Measurements from ENCODE around the gene SFI1. TPM values are rescaled to one million over a fixed set of nuclear protein-coding genes. Genes with fewer than 3 reads are reported as not detected.

The SFI1 gene
- total and polyA plus RNA-seq, 2 of the 8 experiments (the other 6 are each of a cell fraction or from before 2014, with no cell fraction given), result 10.4 to 30.1 TPM

DNA sequence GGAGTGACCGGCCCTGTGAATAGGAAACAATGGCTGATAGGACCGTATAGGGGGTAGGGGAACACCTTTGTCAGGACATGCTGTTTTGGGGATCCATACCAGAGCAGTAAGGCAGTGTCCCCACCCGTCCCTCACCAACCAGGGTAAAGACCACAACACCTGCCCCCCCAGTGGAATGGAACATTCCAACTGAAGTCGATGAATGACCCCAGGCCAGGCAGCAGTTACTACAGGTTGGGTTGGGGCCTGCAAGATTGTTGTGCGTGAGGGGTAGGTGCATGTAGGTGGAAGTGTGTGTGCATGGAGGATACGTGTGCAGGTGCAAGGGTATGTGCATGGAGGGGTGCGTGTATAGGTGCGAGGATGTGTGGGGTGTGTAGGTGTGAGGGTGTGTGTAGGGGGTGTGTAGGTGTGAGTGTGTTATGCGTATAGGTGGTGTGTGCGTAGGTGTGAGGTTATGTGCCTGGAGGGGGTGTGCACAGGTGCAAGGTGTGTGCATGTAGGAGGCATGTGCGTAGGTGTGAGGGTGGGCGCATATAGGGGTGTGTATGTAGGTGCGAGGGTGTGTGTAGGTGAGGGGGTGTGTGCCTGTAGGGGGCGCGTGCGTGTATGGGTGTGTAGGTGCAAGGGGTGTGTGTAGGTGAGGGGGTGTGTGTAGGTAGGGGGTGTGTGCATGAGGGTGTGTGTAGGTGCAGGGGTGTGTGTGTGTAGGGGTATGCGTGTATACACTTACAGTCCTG, 132.8 kb downstream of the SFI1 start:
- Histone ChIP-seq H2AFZ (ENCODE audit: low read length) (no peak overlapping the region), H3K18ac (ENCODE audit: extremely low read depth, low read length) (no peak overlapping the region), H3K79me1 (ENCODE audit: low read depth, low read length) (peaks cover 51% of the 10 kb centered on the region), H3K27me3 (replicated peaks in 1 of 4; ENCODE audit: control insufficient read depth in 3 of 4, extremely low read depth in 1 of 4, insufficient read depth in 3 of 4, low read length in 3 of 4) (no peaks in the 10 kb centered on the region), H3K4ac (replicated peaks; ENCODE audit: insufficient read length, low read depth, low read length) (no peak overlapping the region), H3K4me1 (replicated peaks in 1 of 4; ENCODE audit: control insufficient read depth in 3 of 4, insufficient read depth in 4 of 4, low read length in 3 of 4) (peaks cover 5 to 46% (median 34%) of the 10 kb centered on the region in 4 experiments), H4K20me1 (replicated peaks in 1 of 2; ENCODE audit: control insufficient read depth in 1 of 2, insufficient read depth in 2 of 2, low read length in 2 of 2) (peaks cover 17 to 46% of the 10 kb centered on the region in 2 experiments), H3K36me3 (ENCODE audit: control insufficient read depth in 2 of 4, insufficient read depth in 4 of 4, low read length in 3 of 4) (no peaks in the 10 kb centered on the region), H2BK5ac (ENCODE audit: low read depth, low read length) (peak overlapping the region; percentile 16; the same call in 1 of the 2 replicates), H2BK15ac (ENCODE audit: low read length) (no peak overlapping the region), H3K9ac (replicated peaks in 1 of 4; ENCODE audit: extremely low read depth in 1 of 4, low read depth in 3 of 4, low read length in 3 of 4) (no peak overlapping the region; a peak in 1 of 7 replicates), H3K23me2 (ENCODE audit: low read depth, low read length) (peaks cover 14% of the 10 kb centered on the region; the same call in 1 of the 2 replicates), H3K4me3 (ENCODE audit: extremely low read depth in 1 of 4, insufficient read depth in 2 of 4, low read depth in 3 of 4, low read length in 4 of 4) (no peak overlapping the region), H3K14ac (ENCODE audit: insufficient read length) (no peak overlapping the region), H3K4me2 (ENCODE audit: insufficient read depth in 1 of 2, low read depth in 2 of 2, low read length in 2 of 2) (peak overlapping the region in 1 of 2 experiments; percentile 69; a peak in 1 of 4 replicates), H3K79me2 (ENCODE audit: control insufficient read depth in 1 of 2, insufficient read depth in 2 of 2, low read length in 2 of 2) (peaks cover 0 to 70% of the 10 kb centered on the region in 2 experiments; a peak in 2 of 4 replicates), H3K23ac (ENCODE audit: insufficient read length) (no peak overlapping the region), H2AK5ac (ENCODE audit: low read depth, low read length) (0 out of 2 replicates have a peak overlapping the region, but pooled peaks have one; percentile 67), H2BK12ac (ENCODE audit: low read depth, low read length) (peak overlapping the region; percentile 13; the same call in 1 of the 2 replicates), H4K8ac (ENCODE audit: extremely low read depth, insufficient read depth, low read length) (peak overlapping the region; percentile 60; the same call in 1 of the 2 replicates), H3K9me3 (ENCODE audit: insufficient read depth in 2 of 2, low read depth in 1 of 2, low read length in 1 of 2) (no peaks in the 10 kb centered on the region), H4K91ac (replicated peaks; ENCODE audit: insufficient read length, low read length) (peak overlapping the region; percentile 36), H4K5ac (ENCODE audit: insufficient read length, low read depth, low read length) (no peak overlapping the region), H2BK20ac (ENCODE audit: low read length) (peak overlapping the region; percentile 80), H3K27ac (ENCODE audit: low read depth, low read length) (no peak overlapping the region), H2BK120ac (replicated peaks; ENCODE audit: low read depth, low read length) (no peak overlapping the region), H3K56ac (replicated peaks; ENCODE audit: insufficient read length, low read depth, low read length) (no peak overlapping the region)
- no peak for FAIRE-seq
- no peak for DNase-seq (ENCODE audit: low read depth in 1 of 2, low spot score in 2 of 2)
- POLR2A ChIA-PET (ENCODE audit: partially characterized antibody), result interaction anchor here (2.2 to 2.8 kb wide), 3 partner anchors 9 to 32 kb away, joined by 17 to 24 read pairs (median 17); partner anchors contain the start of gene PISD
- CTCF ChIA-PET (ENCODE audit: partially characterized antibody), result interaction anchor here (0.6 to 9.3 kb wide), 6 partner anchors 9 to 69 kb away, joined by 3 to 105 read pairs (median 8); no protein-coding TSS in a partner anchor
- TF ChIP-seq SRF (IDR thresholded peaks at IDR 0.05; ENCODE audit: low read depth, low read length), result no peak
- TF ChIP-seq, protein P1, sequence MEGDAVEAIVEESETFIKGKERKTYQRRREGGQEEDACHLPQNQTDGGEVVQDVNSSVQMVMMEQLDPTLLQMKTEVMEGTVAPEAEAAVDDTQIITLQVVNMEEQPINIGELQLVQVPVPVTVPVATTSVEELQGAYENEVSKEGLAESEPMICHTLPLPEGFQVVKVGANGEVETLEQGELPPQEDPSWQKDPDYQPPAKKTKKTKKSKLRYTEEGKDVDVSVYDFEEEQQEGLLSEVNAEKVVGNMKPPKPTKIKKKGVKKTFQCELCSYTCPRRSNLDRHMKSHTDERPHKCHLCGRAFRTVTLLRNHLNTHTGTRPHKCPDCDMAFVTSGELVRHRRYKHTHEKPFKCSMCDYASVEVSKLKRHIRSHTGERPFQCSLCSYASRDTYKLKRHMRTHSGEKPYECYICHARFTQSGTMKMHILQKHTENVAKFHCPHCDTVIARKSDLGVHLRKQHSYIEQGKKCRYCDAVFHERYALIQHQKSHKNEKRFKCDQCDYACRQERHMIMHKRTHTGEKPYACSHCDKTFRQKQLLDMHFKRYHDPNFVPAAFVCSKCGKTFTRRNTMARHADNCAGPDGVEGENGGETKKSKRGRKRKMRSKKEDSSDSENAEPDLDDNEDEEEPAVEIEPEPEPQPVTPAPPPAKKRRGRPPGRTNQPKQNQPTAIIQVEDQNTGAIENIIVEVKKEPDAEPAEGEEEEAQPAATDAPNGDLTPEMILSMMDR (IDR thresholded peaks at IDR 0.05; ENCODE audit: control extremely low read depth in 1 of 3, insufficient read depth in 1 of 3, low read depth in 1 of 3, low read length in 3 of 3), result peak in 2 of 3 experiments; percentile 32 to 50; a peak in 2 of 4 replicates
- 94 to 100% methylated on average over 2 to 17 of the region's 17 CpGs for WGBS, 2 experiments (ENCODE audit: extremely low coverage in 1 of 2, insufficient coverage in 1 of 2, insufficient read length in 1 of 2, insufficient replicate concordance in 2 of 2, low coverage in 1 of 2, low lambda C conversion rate in 2 of 2, missing lambda C conversion rate in 1 of 2)
